ENCODE data around the gene IFIT1B. TPM values are rescaled to one million over a fixed set of nuclear protein-coding genes. Genes with fewer than 3 reads are reported as not detected.
"Not testable (repeated sequence)": the region's sequence is repeated elsewhere in the genome, so short reads cannot be mapped to it uniquely, and the experiment has no call there.

The IFIT1B gene
- total RNA-seq, 1 experiment from 2014 or later: not detected

GRCh38 chr10:89330537-89331212 lies 47.2 kb upstream of the IFIT1B start:
- no peaks in the 10 kb centered on the region for H3K36me3 Mint-ChIP-seq (ENCODE audit: insufficient read depth, unreplicated experiment)
- Histone ChIP-seq H3K27me3 (replicated peaks; ENCODE audit: control insufficient read depth, insufficient read depth, low read length) (no peaks in the 10 kb centered on the region), H3K4me3 (ENCODE audit: low read depth, low read length) (no peak overlapping the region), H3K36me3 (ENCODE audit: control insufficient read depth, insufficient read depth, low read length) (no peaks in the 10 kb centered on the region), H3K4me1 (peaks cover 32% of the 10 kb centered on the region), H3K9me3 (no peaks in the 10 kb centered on the region; the same call in 1 of the 2 replicates)
- ChIA-PET CTCF (no interaction called here), POLR2A (no interaction called here)
- no peak overlapping the region for H3K27ac Mint-ChIP-seq (ENCODE audit: unreplicated experiment)
- BruUV-seq (replicated peaks): no TSS peak
- H3K9me3 Mint-ChIP-seq (ENCODE audit: unreplicated experiment): no peaks in the 10 kb centered on the region
- H3K27me3 Mint-ChIP-seq (ENCODE audit: insufficient read depth, unreplicated experiment): no peaks in the 10 kb centered on the region
- intact Hi-C loops (cut with micrococcal nuclease; ENCODE audit: unreplicated experiment): no loop called here
- DNase-seq: no peak
- TF ChIP-seq CTCF (IDR thresholded peaks at IDR 0.05; ENCODE audit: insufficient read depth in 1 of 2, low read depth in 1 of 2, low read length in 1 of 2, severe bottlenecking in 1 of 2, unreplicated experiment in 1 of 2): no peak
- H3K4me1 Mint-ChIP-seq (ENCODE audit: low read depth, unreplicated experiment): peaks cover 18% of the 10 kb centered on the region
- H3K4me3 Mint-ChIP-seq (ENCODE audit: unreplicated experiment): no peak overlapping the region

GRCh38 chr10:89331487-89332122 lies 46.3 kb upstream of the IFIT1B start:
- H3K27me3 ChIP-seq (replicated peaks; ENCODE audit: control insufficient read depth, insufficient read depth, low read length); POLR2A ChIA-PET; H3K9me3 Mint-ChIP-seq (ENCODE audit: unreplicated experiment); H3K36me3 Mint-ChIP-seq (ENCODE audit: insufficient read depth, unreplicated experiment); H3K36me3 ChIP-seq (ENCODE audit: control insufficient read depth, insufficient read depth, low read length); BruUV-seq (replicated peaks); H3K27me3 Mint-ChIP-seq (ENCODE audit: insufficient read depth, unreplicated experiment); H3K9me3 ChIP-seq; H3K4me3 ChIP-seq (ENCODE audit: low read depth, low read length); DNase-seq: not testable (repeated sequence)
- peaks cover 18% of the 10 kb centered on the region for H3K4me1 Mint-ChIP-seq (ENCODE audit: low read depth, unreplicated experiment)
- H3K27ac Mint-ChIP-seq (ENCODE audit: unreplicated experiment): peak overlapping the region; percentile 65
- H3K4me1 ChIP-seq: peaks cover 32% of the 10 kb centered on the region
- CTCF ChIA-PET: interaction anchor here (0.5 kb wide), 1 partner anchor 33 kb away, joined by 3 read pairs; no protein-coding TSS in a partner anchor
- H3K4me3 Mint-ChIP-seq (ENCODE audit: unreplicated experiment): peak overlapping the region; percentile 41
- intact Hi-C loops (cut with micrococcal nuclease; ENCODE audit: unreplicated experiment): loop anchor here (1.0 kb wide), 1 partner anchor 21 kb away; no protein-coding TSS in a partner anchor

GRCh38 chr10:89332123-89332633 lies 45.7 kb upstream of the IFIT1B start:
- Mint-ChIP-seq H3K27me3 (ENCODE audit: insufficient read depth, unreplicated experiment) (no peaks in the 10 kb centered on the region), H3K36me3 (ENCODE audit: insufficient read depth, unreplicated experiment) (no peaks in the 10 kb centered on the region), H3K4me1 (ENCODE audit: low read depth, unreplicated experiment) (peaks cover 18% of the 10 kb centered on the region), H3K9me3 (ENCODE audit: unreplicated experiment) (no peaks in the 10 kb centered on the region), H3K27ac (ENCODE audit: unreplicated experiment) (peak overlapping the region; percentile 65), H3K4me3 (ENCODE audit: unreplicated experiment) (peak overlapping the region; percentile 41)
- H3K27me3 ChIP-seq (replicated peaks; ENCODE audit: control insufficient read depth, insufficient read depth, low read length): no peaks in the 10 kb centered on the region
- peak overlapping the region; percentile 0; the same call in 1 of the 2 replicates for H3K4me3 ChIP-seq (ENCODE audit: low read depth, low read length)
- intact Hi-C loops (cut with micrococcal nuclease; ENCODE audit: unreplicated experiment): loop anchor here (1.0 kb wide), 1 partner anchor 20 kb away; no protein-coding TSS in a partner anchor
- ChIA-PET CTCF (interaction anchor here (0.5 kb wide), 1 partner anchor 33 kb away, joined by 3 read pairs; no protein-coding TSS in a partner anchor), POLR2A (interaction anchor here (0.5 kb wide), 1 partner anchor 18 kb away, joined by 3 read pairs; no protein-coding TSS in a partner anchor)
- H3K4me1 ChIP-seq: peaks cover 32% of the 10 kb centered on the region
- TF ChIP-seq CTCF (IDR thresholded peaks at IDR 0.05; ENCODE audit: insufficient read depth in 1 of 2, low read depth in 1 of 2, low read length in 1 of 2, severe bottlenecking in 1 of 2, unreplicated experiment in 1 of 2): no peak
- DNase-seq: peak in 1 of 2 experiments; percentile 10
- no peaks in the 10 kb centered on the region; the same call in 1 of the 2 replicates for H3K9me3 ChIP-seq
- no TSS peak for BruUV-seq (replicated peaks)
- no peaks in the 10 kb centered on the region for H3K36me3 ChIP-seq (ENCODE audit: control insufficient read depth, insufficient read depth, low read length)

Measured in Caco-2 (cell line).